Mucosa of rectum (tissue), 2 donors: Measurements from ENCODE around the gene TRO.

Experiments used
- H3K27ac ChIP-seq, 2 donors: one replicate each; pipeline ENCODE4 v1.7.0; 2013; ENCODE audit warnings: inconsistent platforms in 2 of 2, low read depth in 2 of 2, low read length in 2 of 2
- H3K27me3 ChIP-seq, 2 donors: one replicate each; pipeline ENCODE4 v1.7.0; 2013; ENCODE audit warnings: low read length in 2 of 2; ENCODE audit not compliant: control insufficient read depth in 2 of 2, insufficient read depth in 2 of 2
- H3K36me3 ChIP-seq, 2 donors: one replicate each; pipeline ENCODE4 v1.7.0; 2013; ENCODE audit warnings: low read length in 2 of 2; ENCODE audit not compliant: control insufficient read depth in 2 of 2, insufficient read depth in 2 of 2
- H3K4me1 ChIP-seq, 2 donors: one replicate each; pipeline ENCODE4 v1.7.0; 2013; ENCODE audit warnings: low read length in 2 of 2, mild to moderate bottlenecking in 1 of 2; ENCODE audit not compliant: control insufficient read depth in 2 of 2, insufficient read depth in 2 of 2
- H3K4me3 ChIP-seq, 2 donors: one replicate each; pipeline ENCODE4 v1.7.0; 2013; ENCODE audit warnings: low read length in 2 of 2
- H3K9ac ChIP-seq, 2 donors: one replicate each; pipeline ENCODE4 v1.7.0; 2013; ENCODE audit warnings: low read length in 2 of 2, low read depth in 1 of 2, mild to moderate bottlenecking in 1 of 2
- H3K9me3 ChIP-seq, 2 donors: one replicate each; pipeline ENCODE4 v1.7.0; 2013; ENCODE audit warnings: low read length in 2 of 2; ENCODE audit not compliant: control insufficient read depth in 2 of 2
- donor health status: healthy.
- donor health status: Normal muscosa, but diverticular disease.

The TRO gene

GRCh38 chrX:54930291-54931049 lies 9.8 kb downstream of the TRO start:
- H3K36me3 ChIP-seq: no peaks in the 10 kb centered on the region

GRCh38 chrX:54931107-54931506 lies 10.5 kb downstream of the TRO start:
- Histone ChIP-seq H3K36me3 (no peaks in the 10 kb centered on the region), H3K4me1 (no peaks in the 10 kb centered on the region), H3K9me3 (no peaks in the 10 kb centered on the region), H3K27me3 (no peaks in the 10 kb centered on the region), H3K27ac (no peak overlapping the region), H3K4me3 (no peak overlapping the region), H3K9ac (no peak overlapping the region)

More at GRCh38 chrX:54930291-54931049, 9.8 kb downstream of the TRO start:
- Histone ChIP-seq H3K9ac (no peak overlapping the region), H3K9me3 (no peaks in the 10 kb centered on the region), H3K27me3 (no peaks in the 10 kb centered on the region), H3K27ac (no peak overlapping the region), H3K4me3 (no peak overlapping the region), H3K4me1 (no peaks in the 10 kb centered on the region)

GRCh38 chrX:54933150-54933826 lies 12.7 kb downstream of the TRO start:
- H3K36me3 ChIP-seq: no peaks in the 10 kb centered on the region
- no peaks in the 10 kb centered on the region for H3K4me1 ChIP-seq
- H3K27me3 ChIP-seq: no peaks in the 10 kb centered on the region
- H3K9me3 ChIP-seq: no peaks in the 10 kb centered on the region
- no peak overlapping the region for H3K27ac ChIP-seq
- H3K9ac ChIP-seq: no peak overlapping the region
- no peak overlapping the region for H3K4me3 ChIP-seq

GRCh38 chrX:54934058-54934457 lies 13.4 kb downstream of the TRO start:
- Histone ChIP-seq H3K9me3 (no peaks in the 10 kb centered on the region), H3K9ac (no peak overlapping the region), H3K27ac (no peak overlapping the region), H3K27me3 (no peaks in the 10 kb centered on the region), H3K4me1 (no peaks in the 10 kb centered on the region), H3K4me3 (no peak overlapping the region), H3K36me3 (no peaks in the 10 kb centered on the region)

GRCh38 chrX:54934890-54935289 lies 14.3 kb downstream of the TRO start:
- no peak overlapping the region for H3K9ac ChIP-seq
- H3K4me1 ChIP-seq: no peaks in the 10 kb centered on the region
- H3K9me3 ChIP-seq: no peaks in the 10 kb centered on the region
- no peak overlapping the region for H3K27ac ChIP-seq
- no peaks in the 10 kb centered on the region for H3K36me3 ChIP-seq
- H3K4me3 ChIP-seq: no peak overlapping the region
- H3K27me3 ChIP-seq: no peaks in the 10 kb centered on the region

GRCh38 chrX:54935306-54935705 lies 14.7 kb downstream of the TRO start:
- Histone ChIP-seq H3K36me3 (no peaks in the 10 kb centered on the region), H3K9ac (no peak overlapping the region), H3K4me3 (no peak overlapping the region), H3K4me1 (no peaks in the 10 kb centered on the region), H3K27ac (no peak overlapping the region), H3K27me3 (no peaks in the 10 kb centered on the region), H3K9me3 (no peaks in the 10 kb centered on the region)

GRCh38 chrX:54937416-54937815 lies 16.8 kb downstream of the TRO start:
- H3K4me3 ChIP-seq: no peak overlapping the region
- H3K4me1 ChIP-seq: no peaks in the 10 kb centered on the region
- no peak overlapping the region for H3K27ac ChIP-seq
- H3K9ac ChIP-seq: no peak overlapping the region
- H3K9me3 ChIP-seq: no peaks in the 10 kb centered on the region
- H3K36me3 ChIP-seq: no peaks in the 10 kb centered on the region
- H3K27me3 ChIP-seq: no peaks in the 10 kb centered on the region

- Histone ChIP-seq H3K36me3 (no peaks in the 10 kb centered on the region), H3K27me3 (peaks cover 0 to 3% of the 10 kb centered on the region in 2 donors), H3K4me3 (no peak overlapping the region), H3K27ac (no peak overlapping the region), H3K9me3 (no peaks in the 10 kb centered on the region), H3K9ac (no peak overlapping the region), H3K4me1 (no peaks in the 10 kb centered on the region)
These were observed 24.2 kb downstream of the TRO start for GRCh38 chrX:54944816-54945215.

GRCh38 chrX:54945224-54945623 lies 24.6 kb downstream of the TRO start:
- Histone ChIP-seq H3K4me1 (no peaks in the 10 kb centered on the region), H3K36me3 (no peaks in the 10 kb centered on the region), H3K9me3 (no peaks in the 10 kb centered on the region), H3K27ac (no peak overlapping the region), H3K9ac (no peak overlapping the region), H3K4me3 (no peak overlapping the region), H3K27me3 (peaks cover 0 to 3% of the 10 kb centered on the region in 2 donors)

- Histone ChIP-seq H3K4me1 (no peaks in the 10 kb centered on the region), H3K4me3 (no peak overlapping the region), H3K9me3 (no peaks in the 10 kb centered on the region), H3K36me3 (no peaks in the 10 kb centered on the region), H3K27ac (no peak overlapping the region), H3K27me3 (no peaks in the 10 kb centered on the region), H3K9ac (no peak overlapping the region)
These were observed 30.2 kb downstream of the TRO start for GRCh38 chrX:54950730-54951375.
